HG03575 (cell line): Measurements from ENCODE around the gene RPS14.
"Not testable (repeated sequence)": the region's sequence is repeated elsewhere in the genome, so short reads cannot be mapped to it uniquely, and the experiment has no call there.

Experiments
- ATAC-seq: cut with Tn5 transposase; IDR thresholded peaks from one replicate; pipeline ENCODE4 v1.9.1; 2021; ENCODE audit not compliant: unreplicated experiment, insufficient number of reproducible peaks, low FRiP score; ENCODE audit errors: extremely low read depth

RPS14 gene

DNA sequence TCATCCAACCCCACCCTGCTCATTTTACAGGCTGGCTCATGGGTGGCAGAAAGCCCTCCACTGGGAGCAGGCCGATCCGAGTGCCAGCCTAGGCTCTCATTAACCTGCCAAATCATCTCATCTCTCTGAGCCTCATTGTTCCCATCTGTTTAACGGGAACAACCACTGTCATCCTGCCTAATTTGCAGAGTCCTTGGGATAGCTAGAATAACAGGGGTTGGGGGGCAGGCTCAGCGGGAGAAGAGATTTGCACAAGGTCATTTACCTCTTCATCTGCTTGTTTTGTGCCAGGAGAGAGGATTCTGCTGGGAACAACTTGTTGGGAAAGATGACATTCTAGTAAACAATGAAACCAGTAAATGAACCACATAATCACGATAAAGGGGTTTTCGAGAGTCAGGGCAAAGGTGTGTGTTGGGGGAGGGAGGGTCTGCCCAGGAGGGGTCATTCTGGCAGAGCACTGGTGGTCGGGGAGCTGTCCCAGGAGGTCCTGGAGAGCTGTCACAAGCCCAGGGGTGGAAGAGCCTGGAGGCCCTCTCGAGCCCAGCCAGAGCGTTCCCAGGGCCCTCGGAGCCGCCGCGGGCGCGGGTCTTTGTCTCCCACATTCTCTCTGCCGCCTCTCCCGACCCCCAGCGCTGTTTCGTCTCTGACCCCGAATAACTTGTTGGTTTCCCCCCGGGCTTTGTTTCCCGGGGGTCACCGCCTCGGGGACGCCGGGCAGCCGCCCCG, 35.6 kb upstream of the RPS14 start:
- no peak for ATAC-seq

DNA sequence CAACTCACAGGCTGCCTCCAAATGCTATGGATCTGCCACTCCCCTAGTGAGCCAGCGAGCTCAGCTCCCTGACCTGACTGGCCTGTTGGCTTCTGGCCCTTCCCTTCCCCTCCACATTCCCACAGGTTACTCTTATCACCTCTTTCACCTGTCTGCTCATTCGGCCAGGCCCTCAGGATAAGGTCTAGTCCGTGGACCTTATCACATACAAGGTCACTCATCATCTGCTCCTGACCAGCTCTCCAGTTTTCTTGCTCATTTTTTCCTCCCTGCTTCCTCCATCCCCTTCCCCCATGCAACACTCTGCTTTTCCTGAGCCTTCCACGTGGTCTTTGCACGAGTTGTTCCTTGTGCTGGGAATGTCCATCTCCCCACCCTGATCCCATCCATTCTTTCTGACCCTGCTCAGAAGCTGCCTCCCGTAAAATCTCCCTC, 32.5 kb upstream of the RPS14 start:
- ATAC-seq, result no peak

DNA sequence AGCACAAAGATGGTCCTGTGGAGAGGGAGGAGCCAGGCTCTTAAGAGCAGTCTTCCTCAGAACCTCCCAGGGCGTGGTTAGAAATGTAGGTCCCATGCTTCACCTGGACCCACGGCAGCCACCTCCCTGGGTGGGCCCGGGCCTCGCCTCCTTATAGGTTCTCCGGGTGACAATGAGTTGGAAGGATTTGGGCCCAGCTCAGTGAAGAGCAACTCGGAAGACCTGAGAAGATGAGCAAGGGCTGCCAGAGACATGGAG, 32.1 kb upstream of the RPS14 start:
- ATAC-seq, result no peak

DNA sequence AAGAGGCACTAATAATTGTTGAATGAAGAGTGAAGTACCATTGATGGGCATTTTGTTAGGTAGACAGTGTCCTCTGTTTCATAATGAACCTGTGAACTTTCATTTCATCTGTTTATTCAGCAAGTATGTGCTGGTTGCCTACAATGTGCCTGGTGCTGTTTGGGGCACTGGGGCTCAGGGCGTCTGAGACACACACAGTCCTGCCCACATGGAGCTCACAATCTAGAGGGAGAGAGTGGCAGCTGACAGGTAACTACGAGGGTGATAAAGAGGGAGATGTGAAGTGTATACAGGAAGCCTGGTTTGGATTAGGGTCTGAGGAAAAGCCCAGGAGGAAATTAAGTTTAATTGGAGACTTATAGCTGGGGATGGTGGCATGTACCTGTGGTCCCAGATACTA, 29.9 kb upstream of the RPS14 start:
- ATAC-seq, result no peak

DNA sequence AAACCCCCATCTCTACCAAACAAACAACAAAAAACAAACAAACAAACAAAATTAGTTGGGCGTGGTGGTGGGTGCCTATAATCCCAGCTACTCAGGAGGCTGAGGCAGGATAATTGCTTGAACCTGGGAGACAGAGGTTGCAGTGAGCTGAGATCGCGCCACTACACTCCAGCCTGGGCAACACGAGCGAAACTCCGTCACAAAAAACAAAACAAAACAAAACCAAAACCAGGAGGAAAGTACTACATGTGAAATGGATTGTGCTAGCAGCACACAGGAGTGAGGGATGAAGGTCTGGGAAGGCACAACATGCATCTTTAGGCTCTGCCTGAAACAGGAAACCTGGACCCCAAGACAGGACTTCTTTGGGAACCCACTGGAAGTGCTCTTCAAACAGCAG, 27.0 kb upstream of the RPS14 start:
- not testable (repeated sequence) for ATAC-seq

DNA sequence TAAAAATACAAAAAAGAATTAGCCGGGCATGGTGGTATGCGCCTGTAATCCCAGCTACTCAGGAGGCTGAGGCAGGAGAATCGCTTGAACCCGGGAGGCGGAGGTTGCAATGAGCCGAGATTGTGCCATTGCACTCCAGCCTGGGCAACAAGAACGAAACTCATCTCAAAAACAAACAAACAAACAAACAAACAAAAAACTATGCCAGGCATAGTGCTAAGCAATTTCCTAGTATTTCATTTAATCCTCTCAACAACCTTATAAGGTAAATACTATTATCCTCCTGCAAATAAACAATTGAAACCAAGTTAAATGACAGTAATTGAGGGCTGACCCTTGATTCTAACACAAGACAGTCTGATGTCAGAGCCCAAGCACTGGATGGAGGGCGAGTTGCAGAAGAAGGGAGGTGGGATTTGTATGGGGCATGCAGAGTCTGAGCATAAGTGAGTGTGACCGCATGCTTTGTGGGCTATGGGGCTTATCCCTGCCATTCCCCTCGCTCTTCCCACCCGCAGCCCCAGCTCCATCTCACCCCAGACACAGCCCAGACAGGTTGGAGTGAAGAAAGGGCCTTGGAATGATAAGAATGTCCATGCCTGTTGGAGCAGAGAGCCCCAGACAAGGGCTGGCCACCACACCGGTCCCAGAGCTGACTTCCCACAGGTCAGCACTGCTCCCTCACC, 24.3 kb upstream of the RPS14 start:
- ATAC-seq, result no peak

DNA sequence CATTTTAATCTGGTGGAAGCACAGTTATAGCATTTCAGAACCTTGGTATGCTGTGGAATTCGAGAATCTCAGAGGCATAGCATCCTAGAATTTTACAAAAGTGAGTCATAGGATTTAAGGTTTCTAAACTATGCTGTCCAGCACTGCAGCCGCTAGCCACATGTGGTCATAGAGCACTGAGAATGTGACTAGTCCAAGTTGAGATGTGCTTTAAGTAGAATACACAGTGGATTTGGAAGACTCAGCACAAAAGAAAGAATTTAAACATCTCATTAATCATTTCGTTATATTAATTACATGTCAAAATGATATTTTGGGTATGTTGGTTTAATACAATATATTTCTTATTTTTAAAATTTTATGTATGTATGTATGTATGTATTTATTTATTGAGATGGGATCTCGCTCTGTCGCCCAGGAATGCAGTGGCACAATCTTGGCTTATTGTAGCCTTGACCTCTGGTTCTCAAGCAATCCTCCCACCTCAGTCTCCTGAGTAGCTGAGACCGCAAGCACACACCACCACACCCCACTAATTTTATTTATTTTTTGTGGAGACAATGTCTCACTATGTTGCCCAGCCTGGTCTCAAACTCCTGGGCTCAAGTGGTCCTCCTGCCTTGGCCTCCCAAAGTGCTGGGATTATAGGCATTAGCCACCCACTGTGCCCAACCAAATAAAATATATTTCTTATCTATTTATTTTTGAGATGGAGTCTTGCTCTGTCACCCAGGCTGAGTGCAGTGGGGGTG, 20.4 kb upstream of the RPS14 start:
- no peak for ATAC-seq

DNA sequence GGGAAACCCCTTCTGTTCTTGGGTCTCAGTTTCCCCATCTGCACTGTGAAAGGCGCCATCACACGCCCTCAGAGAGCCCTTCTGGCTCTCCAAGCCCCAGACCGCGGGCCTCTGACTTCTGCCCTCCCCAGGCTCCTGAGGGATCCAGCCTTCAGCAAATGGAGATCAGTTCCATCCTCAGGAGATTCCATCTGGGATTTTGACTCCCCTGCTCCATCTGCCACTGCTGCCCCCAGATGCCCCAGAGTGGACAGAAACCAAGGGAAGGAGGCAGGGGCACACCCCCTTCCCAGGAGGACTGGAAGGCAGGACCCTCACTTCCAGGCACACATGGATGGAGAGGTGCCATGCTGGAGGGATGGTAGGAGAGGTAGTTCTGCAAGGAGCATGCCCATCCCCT, 18.7 kb upstream of the RPS14 start:
- no peak for ATAC-seq

DNA sequence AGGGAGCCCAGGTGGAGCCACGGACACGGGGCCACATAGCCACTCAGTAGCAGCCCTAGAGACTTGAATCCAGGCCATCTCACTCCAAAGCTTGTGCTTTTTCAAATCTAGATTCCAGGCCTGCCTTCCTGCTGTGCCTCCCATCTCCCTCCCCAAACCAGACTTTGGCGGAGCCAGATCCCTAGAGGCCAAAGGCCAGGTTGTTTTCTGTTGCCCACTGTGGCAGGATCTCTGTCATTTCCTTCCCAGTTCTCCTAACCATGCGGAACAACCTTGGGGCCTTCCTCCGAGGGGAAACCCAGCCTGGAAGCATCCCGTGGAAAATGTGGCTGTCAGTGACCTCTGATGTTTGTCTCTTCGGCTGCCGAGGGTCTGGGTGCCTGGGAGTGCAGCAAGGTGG, 16.4 kb upstream of the RPS14 start:
- no peak for ATAC-seq

DNA sequence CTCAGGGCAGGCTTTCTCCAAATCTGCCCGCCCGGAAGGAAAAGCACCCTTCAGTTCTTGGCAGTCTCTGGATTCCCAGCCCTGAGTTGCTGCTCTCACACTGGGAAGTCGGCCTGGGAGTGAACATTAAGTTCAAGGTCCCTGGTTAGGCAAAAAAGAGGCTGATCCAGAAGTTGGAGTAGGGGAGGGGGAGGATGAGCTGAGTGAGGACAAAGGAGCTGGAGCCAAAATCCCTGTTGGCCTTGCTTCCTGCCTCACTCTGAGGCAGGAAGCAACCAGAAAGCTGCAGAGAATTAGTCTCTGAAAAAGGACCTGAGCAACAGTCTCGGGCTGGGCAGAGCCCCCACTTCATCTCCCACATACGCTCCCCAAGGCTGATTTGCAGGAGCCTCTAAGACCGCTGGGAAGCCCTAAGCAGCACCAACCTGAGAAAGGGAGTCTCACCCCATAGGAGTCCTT, 15.0 kb upstream of the RPS14 start:
- no peak for ATAC-seq

DNA sequence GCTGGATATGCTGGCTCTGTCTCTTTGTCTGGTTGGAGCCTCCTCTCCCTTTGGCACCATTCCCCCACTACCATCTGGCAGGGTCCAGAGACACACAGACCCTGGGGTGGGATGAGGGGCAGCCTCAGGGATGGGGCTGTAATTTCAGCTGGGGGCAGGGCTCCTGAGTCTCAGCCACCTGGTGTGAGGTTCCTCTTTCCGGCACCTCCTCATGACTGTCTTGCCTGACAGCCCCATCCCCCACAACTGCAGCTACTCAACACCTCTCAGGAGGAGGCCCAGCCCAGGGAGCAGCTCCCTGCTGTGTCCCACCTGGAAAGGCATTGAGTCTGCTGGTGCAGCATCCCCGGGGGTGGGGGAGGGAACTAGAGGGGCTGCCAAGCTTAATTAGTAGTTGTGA, 11.7 kb upstream of the RPS14 start:
- ATAC-seq, result no peak

DNA sequence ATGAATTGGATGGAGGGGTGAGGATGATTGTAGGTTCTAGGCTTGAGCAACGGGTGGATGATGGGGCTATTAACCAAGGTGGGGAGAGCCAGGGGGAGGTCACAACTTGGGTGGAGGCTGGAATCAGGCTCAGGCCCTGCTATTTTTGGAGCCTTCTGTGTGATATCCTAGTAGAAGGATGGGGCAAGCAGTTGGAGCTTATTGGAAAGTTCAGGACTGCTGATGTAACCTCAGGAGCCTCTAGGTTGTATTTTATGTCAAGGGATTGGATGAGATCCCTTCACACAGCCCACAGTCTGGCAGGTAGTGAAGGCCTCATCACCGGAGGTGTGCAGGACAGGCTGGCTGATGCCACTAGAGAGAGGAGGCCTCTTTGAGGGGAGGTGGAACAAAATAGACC, 11.2 kb upstream of the RPS14 start:
- no peak for ATAC-seq

DNA sequence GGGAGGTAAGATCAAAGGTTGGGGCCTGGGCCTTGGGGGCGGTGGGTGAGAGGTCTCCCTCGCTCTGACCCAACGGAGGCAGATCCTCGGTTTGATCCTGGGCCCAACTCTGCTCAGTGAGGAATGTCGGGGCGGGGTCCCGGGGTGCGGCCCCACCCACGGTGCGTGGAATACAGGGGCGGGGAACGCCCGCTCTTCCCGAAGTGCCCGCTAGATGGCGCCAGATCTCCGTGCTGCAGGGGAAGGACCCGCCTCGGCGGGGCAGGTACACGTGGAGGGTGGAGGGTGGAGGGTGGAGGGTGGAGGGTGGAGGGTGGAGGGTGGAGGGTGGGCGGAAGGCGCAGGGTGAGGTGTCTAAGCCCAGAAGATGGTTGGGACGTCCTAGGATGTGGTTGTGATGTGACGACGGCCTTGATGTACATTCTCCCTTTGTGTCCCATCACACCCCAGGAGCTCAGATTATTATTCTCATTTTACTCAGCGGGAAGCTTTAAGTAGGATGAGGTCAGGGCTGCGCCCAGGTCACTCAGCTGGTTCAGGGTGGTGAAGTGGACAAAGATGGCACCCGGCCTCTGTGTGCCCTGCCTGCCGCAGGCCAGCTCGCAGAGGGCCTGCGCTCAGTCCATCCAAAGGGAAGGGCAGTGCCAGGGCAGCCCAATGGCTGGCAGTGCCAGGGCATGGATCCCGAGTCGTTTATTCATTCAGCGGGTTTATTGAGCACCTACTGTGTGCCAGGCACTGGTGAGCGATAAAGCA, 9.4 kb upstream of the RPS14 start:
- ATAC-seq, result no peak

DNA sequence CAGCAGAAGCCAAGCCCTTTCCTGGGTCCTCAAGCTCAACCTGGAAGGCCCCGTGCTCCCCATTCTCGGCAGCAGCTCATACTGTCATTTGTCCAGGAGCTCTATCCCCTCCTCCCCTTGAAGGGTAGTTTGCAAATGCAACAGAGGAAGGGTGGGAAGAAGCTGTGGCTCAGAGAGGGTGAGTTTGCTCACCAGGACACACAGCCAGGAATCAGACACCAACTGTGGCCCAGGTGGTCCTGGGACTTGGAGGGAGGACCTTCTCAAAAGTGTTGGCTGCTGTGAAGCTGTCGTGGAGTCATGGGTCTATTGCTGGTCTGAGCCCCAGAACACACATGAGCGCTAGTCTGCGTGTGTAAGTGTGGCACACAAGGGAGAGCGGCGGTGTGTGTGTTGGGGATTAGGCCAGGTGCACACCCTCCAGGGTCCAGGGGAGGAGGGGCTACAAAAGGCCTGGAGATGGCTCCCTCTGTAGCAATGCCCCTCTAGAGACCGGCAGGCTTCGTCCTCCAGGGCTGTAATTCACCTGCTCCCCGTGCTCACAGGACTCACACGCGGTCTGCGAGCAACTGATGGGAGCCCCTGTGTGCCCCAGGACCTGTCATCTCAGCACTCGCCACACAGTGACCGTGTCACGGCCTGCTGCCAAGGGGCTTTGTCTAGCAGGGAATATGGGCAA, 8.2 kb upstream of the RPS14 start:
- no peak for ATAC-seq

DNA sequence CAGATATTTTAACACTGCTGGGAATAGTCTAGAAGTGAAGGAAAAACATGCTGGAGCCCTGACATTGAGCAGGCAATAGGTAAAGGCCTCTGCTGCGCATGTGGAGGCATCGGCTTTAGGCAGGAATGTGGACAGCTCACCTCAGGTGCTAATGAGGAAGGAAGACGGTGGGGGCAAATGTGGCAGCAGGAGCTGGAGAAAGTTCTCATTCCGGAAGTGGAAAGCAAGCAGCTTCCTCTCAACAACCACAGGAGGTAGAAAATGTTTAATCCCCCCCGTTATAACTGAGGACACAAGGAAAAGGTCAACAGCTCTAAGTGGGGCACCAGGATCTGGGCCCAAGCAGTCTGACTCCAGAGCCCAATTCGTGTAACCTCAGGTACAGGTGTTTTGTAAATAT, 7.6 kb upstream of the RPS14 start:
- no peak for ATAC-seq

DNA sequence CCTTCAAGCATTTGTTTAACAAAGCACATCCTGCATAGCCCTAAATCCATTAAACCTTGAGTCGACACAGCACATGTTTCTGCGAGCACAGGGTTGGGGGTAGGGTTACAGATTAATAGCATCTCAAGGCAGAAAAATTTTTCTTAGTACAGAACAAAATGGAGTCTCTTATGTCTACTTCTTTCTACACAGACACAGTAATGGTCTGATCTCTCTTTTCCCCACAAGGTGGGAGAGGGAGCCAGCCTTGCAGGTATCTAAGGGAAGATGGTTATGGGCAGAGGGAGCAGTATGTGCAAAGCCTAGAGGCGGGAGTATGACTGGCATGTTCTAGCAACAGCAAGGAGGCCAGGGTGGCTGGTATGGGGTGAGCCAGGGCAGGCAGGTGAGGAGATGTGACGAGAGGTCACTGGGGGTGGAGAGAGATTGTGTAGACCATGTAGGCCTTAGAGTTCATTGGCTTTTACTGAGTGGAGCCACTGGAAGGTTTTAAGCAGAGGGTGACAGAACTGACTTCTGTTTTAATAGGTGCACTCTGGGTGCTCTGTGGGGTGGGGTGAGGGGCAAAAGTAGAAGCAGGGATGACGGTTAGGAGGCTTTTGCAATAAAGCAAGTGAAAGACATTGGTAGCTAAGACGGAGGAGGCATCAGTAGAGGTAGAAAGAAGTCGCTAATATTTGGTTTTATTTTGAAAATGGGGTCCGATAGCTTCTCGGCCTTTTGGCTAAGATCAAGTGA, 5.1 kb upstream of the RPS14 start:
- no peak for ATAC-seq

DNA sequence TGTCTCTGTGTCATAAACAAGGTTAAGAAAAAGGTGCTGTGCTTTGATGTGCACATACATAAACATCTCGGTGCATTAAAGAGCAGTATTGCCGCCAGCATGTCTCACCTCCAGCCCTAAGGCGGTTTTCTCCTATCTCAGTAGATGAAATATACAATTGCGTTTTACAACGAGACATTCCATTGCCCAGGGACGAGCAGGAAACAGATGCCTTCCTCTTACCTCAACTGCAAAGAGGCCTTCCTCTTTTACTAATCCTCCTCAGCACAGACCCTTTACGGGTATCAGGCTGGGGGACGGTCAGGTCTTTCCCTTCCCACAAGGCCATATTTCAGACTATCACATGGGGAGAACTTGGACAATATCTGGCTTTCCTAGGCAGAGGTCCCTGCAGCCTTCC, 4.5 kb upstream of the RPS14 start:
- not testable (repeated sequence) for ATAC-seq

DNA sequence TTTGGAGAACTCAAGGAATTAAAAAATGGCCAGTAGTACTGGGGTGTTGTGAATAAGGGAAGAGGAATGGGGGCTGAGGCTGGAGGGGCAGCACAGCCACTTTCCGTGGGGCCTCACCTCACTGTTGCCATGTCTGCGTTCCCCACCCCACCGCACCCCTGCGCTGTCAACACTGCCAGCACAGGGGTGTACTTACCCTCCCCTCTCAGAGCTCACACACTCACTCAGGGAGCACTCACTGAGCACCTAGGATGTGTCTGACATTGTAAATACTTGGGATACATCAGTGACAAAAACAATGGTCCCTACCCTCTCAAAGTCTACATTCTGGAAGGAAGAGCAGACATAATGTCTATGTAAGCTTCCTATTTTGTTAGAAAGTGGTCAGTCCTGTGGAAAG, 3.4 kb upstream of the RPS14 start:
- no peak for ATAC-seq
